Caco-2 (cell line): Measurements from ENCODE around the gene MEDAG. TPM values are rescaled to one million over a fixed set of nuclear protein-coding genes. Genes with fewer than 3 reads are reported as not detected.

ENCODE experiments used
- BruUV-seq: library from RNA; stranded (reverse); fragments of 400-500 nt; replicated peaks from 2 replicates; lab custom pipeline; 2021; lab: Mats Ljungman, UMichigan
- CTCF ChIA-PET: fragments of 300-600 bp; sonication (Branson Sonifier 250); formaldehyde crosslinking; loops from one replicate; lab custom pipeline; 2022; ENCODE audit warnings: antibody characterized with exemption; lab: Charles Lee
- POLR2A ChIA-PET: fragments of 300-600 bp; sonication (Branson Sonifier 250); formaldehyde crosslinking; loops from one replicate; lab custom pipeline; 2022; ENCODE audit warnings: antibody characterized with exemption; lab: Charles Lee
- DNase-seq, 2 experiments: peaks; one replicate each; pipeline versions ENCODE4 v3.0.0 to v3.0.0-alpha.2; 2020 to 2022
- H3K27me3 ChIP-seq: replicated peaks from 2 replicates; pipeline ENCODE4 v1.6.0; 2011; ENCODE audit warnings: low read length; ENCODE audit not compliant: control insufficient read depth, insufficient read depth
- H3K36me3 ChIP-seq: 2 replicates; pipeline ENCODE4 v1.5.1; 2011; ENCODE audit warnings: low read length; ENCODE audit not compliant: control insufficient read depth, insufficient read depth
- H3K4me1 ChIP-seq: fragments of 250-450 bp; sonication (Bioruptor Pico); 2 replicates; pipeline ENCODE4 v1.5.1; 2020; ENCODE audit warnings: mild to moderate bottlenecking
- H3K4me3 ChIP-seq: 2 replicates; pipeline ENCODE4 v1.5.1; 2011; ENCODE audit warnings: low read depth, mild to moderate bottlenecking, control low read depth, low read length
- H3K9me3 ChIP-seq: fragments of 250-450 bp; sonication (Bioruptor Pico); 2 replicates; pipeline ENCODE4 v1.5.1; 2020; ENCODE audit warnings: mild to moderate bottlenecking, moderate library complexity
- H3K27ac Mint-ChIP-seq: one replicate; pipeline ENCODE4 v1.8.0; 2022; ENCODE audit warnings: mixed read lengths; ENCODE audit not compliant: unreplicated experiment
- H3K27me3 Mint-ChIP-seq: one replicate; pipeline ENCODE4 v1.8.0; 2022; ENCODE audit warnings: mixed read lengths; ENCODE audit not compliant: insufficient read depth, unreplicated experiment
- H3K36me3 Mint-ChIP-seq: one replicate; pipeline ENCODE4 v1.8.0; 2022; ENCODE audit warnings: mild to moderate bottlenecking, mixed read lengths; ENCODE audit not compliant: insufficient read depth, unreplicated experiment
- H3K4me1 Mint-ChIP-seq: one replicate; pipeline ENCODE4 v1.8.0; 2022; ENCODE audit warnings: low read depth, mixed read lengths; ENCODE audit not compliant: unreplicated experiment
- H3K4me3 Mint-ChIP-seq: one replicate; pipeline ENCODE4 v1.8.0; 2022; ENCODE audit warnings: mild to moderate bottlenecking, moderate library complexity, mixed read lengths; ENCODE audit not compliant: unreplicated experiment
- H3K9me3 Mint-ChIP-seq: one replicate; pipeline ENCODE4 v1.8.0; 2022; ENCODE audit warnings: mixed read lengths; ENCODE audit not compliant: unreplicated experiment
- intact Hi-C: fragments of 100-400 bp; cut with micrococcal nuclease; formaldehyde crosslinking; loops from one replicate; pipeline ENCODE4 v1.10.0; 2022; ENCODE audit not compliant: unreplicated experiment
- total RNA-seq: library from RNA; stranded (reverse); gene quantifications from 2 replicates; pipeline ENCODE4 v1.2.3, GENCODE V29; 2022
- TF ChIP-seq, protein P1 (sequence below), 2 experiments: fragments of 200-600 bp in 1 of 2; IDR thresholded peaks; 1 replicate in 1 of 2; 2 replicates in 1 of 2; pipeline versions ENCODE4 v1.5.1 to v1.8.0; 2011 to 2022; ENCODE audit warnings: antibody characterized with exemption in 1 of 2, control low read depth in 1 of 2, inconsistent platforms in 1 of 2, low read depth in 1 of 2, low read length in 1 of 2, mild to moderate bottlenecking in 1 of 2, moderate library complexity in 1 of 2; ENCODE audit not compliant: insufficient read depth in 1 of 2, severe bottlenecking in 1 of 2, unreplicated experiment in 1 of 2

Gene MEDAG
- total RNA-seq, 1 experiment from 2014 or later = not detected

GRCh38 chr13:30895773-30896172 is 10.3 kb upstream of the MEDAG start:
- no peaks in the 10 kb centered on the region for H3K36me3 ChIP-seq
- no peak overlapping the region for H3K4me3 Mint-ChIP-seq
- intact Hi-C loops = no loop called here
- ChIA-PET POLR2A (no interaction called here), CTCF (no interaction called here)
- peak in 1 of 2 experiments; percentile 32 for DNase-seq
- no peaks in the 10 kb centered on the region for H3K9me3 Mint-ChIP-seq
- H3K4me1 ChIP-seq = no peaks in the 10 kb centered on the region
- no peaks in the 10 kb centered on the region for H3K9me3 ChIP-seq
- H3K27ac Mint-ChIP-seq = peak overlapping the region; percentile 66
- H3K4me1 Mint-ChIP-seq = no peaks in the 10 kb centered on the region
- no TSS peak for BruUV-seq
- H3K4me3 ChIP-seq = no peak overlapping the region
- H3K27me3 ChIP-seq = peaks cover 3% of the 10 kb centered on the region
- peaks cover 9% of the 10 kb centered on the region for H3K27me3 Mint-ChIP-seq
- peaks cover 5% of the 10 kb centered on the region for H3K36me3 Mint-ChIP-seq
- TF ChIP-seq, protein P1, sequence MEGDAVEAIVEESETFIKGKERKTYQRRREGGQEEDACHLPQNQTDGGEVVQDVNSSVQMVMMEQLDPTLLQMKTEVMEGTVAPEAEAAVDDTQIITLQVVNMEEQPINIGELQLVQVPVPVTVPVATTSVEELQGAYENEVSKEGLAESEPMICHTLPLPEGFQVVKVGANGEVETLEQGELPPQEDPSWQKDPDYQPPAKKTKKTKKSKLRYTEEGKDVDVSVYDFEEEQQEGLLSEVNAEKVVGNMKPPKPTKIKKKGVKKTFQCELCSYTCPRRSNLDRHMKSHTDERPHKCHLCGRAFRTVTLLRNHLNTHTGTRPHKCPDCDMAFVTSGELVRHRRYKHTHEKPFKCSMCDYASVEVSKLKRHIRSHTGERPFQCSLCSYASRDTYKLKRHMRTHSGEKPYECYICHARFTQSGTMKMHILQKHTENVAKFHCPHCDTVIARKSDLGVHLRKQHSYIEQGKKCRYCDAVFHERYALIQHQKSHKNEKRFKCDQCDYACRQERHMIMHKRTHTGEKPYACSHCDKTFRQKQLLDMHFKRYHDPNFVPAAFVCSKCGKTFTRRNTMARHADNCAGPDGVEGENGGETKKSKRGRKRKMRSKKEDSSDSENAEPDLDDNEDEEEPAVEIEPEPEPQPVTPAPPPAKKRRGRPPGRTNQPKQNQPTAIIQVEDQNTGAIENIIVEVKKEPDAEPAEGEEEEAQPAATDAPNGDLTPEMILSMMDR (IDR thresholded peaks at IDR 0.05; ENCODE audit: insufficient read depth in 1 of 2, low read depth in 1 of 2, low read length in 1 of 2, severe bottlenecking in 1 of 2, unreplicated experiment in 1 of 2) = no peak

DNA sequence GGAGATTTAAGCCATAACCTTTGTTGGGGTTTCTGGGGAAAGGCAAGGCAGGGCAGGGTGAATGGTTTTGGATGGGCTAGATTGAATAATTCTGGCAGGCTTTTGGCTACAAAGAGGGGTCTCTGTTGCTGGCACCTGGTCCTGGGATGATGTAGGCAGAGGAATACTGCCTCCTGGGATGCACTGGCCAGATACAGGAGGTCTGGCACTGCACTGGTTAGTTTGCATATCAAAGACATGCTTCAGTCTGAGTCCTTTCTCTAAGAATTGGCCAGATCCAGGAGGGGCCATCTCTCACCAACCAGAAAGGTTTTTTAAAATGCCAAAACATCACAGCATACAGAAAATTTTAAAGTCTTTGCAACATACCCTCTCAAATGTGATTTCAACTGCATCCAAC is 8.0 kb upstream of the MEDAG start:
- Histone ChIP-seq H3K4me3 (no peak overlapping the region), H3K27me3 (peaks cover 3% of the 10 kb centered on the region), H3K36me3 (no peaks in the 10 kb centered on the region), H3K4me1 (no peaks in the 10 kb centered on the region), H3K9me3 (no peaks in the 10 kb centered on the region)
- TF ChIP-seq, protein P1 (IDR thresholded peaks at IDR 0.05; ENCODE audit: insufficient read depth in 1 of 2, low read depth in 1 of 2, low read length in 1 of 2, severe bottlenecking in 1 of 2, unreplicated experiment in 1 of 2) = no peak
- H3K27ac Mint-ChIP-seq = no peak overlapping the region
- no TSS peak for BruUV-seq
- peaks cover 10% of the 10 kb centered on the region for H3K27me3 Mint-ChIP-seq
- intact Hi-C loops = no loop called here
- H3K4me3 Mint-ChIP-seq = no peak overlapping the region
- H3K9me3 Mint-ChIP-seq = no peaks in the 10 kb centered on the region
- POLR2A ChIA-PET = no interaction called here
- no peaks in the 10 kb centered on the region for H3K4me1 Mint-ChIP-seq
- peaks cover 1% of the 10 kb centered on the region for H3K36me3 Mint-ChIP-seq
- DNase-seq = no peak
- CTCF ChIA-PET = no interaction called here

DNA sequence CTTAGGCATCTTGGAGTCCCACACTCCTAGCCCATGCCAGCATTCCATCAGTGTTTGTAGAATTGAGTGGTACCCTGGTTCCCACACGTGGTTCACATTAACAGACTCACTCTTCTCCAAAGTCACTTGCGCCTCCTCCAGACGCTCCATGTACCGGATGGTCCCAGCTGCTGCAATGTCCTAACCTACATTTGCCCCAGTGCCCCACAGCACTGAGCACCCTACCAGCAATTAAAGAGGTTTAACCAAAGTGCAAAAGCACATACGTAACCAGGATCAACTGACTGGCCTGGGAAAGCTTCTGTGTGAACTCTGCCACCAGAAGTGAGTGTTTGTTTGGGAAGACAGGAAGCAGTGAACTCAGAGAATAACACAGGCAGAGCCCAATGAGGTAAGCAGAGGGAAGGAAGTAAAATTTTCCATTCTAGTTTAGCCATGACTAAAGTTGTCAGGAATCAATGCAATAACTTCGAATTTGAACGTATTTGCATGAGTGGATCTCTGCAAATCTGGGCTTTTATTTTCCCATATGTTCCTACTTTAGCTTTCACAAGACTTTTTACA is 7.3 kb upstream of the MEDAG start:
- TF ChIP-seq, protein P1 (IDR thresholded peaks at IDR 0.05; ENCODE audit: insufficient read depth in 1 of 2, low read depth in 1 of 2, low read length in 1 of 2, severe bottlenecking in 1 of 2, unreplicated experiment in 1 of 2) = no peak
- no peaks in the 10 kb centered on the region for H3K9me3 ChIP-seq
- intact Hi-C loops = no loop called here
- no peaks in the 10 kb centered on the region for H3K4me1 ChIP-seq
- H3K36me3 Mint-ChIP-seq = no peaks in the 10 kb centered on the region
- H3K27ac Mint-ChIP-seq = no peak overlapping the region
- BruUV-seq = no TSS peak
- CTCF ChIA-PET = no interaction called here
- POLR2A ChIA-PET = no interaction called here
- DNase-seq = no peak
- no peak overlapping the region for H3K4me3 Mint-ChIP-seq
- H3K9me3 Mint-ChIP-seq = no peaks in the 10 kb centered on the region
- H3K27me3 ChIP-seq = peaks cover 3% of the 10 kb centered on the region
- peaks cover 10% of the 10 kb centered on the region for H3K27me3 Mint-ChIP-seq
- H3K4me3 ChIP-seq = no peak overlapping the region
- no peaks in the 10 kb centered on the region for H3K36me3 ChIP-seq
- no peaks in the 10 kb centered on the region for H3K4me1 Mint-ChIP-seq
